HEK293T (cell line): ENCODE data around the gene HCAR1.
"Not testable (repeated sequence)": the region's sequence is repeated elsewhere in the genome, so short reads cannot be mapped to it uniquely, and the experiment has no call there.

Experiments used
- CTCF ChIA-PET: fragments of 350-600 bp; formaldehyde crosslinking; extraction: SDS; loops from one replicate; lab custom pipeline; 2021; ENCODE audit warnings: antibody characterized with exemption, inconsistent platforms; lab: Yijun Ruan, JAX
- POLR2A ChIA-PET: fragments of 350-600 bp; formaldehyde crosslinking; extraction: SDS; loops from one replicate; lab custom pipeline; 2020; ENCODE audit warnings: antibody characterized with exemption, inconsistent platforms; lab: Yijun Ruan, JAX
- DNase-seq: peaks from one replicate; pipeline ENCODE4 v3.0.0; 2012; ENCODE audit warnings: mixed read lengths; ENCODE audit errors: extremely low spot score
- ARNT ChIP-seq: fragments of 450-650 bp; IDR thresholded peaks from 2 replicates; pipeline ENCODE4 v1.6.1; 2017; ENCODE audit warnings: mild to moderate bottlenecking
- BHLHE40 ChIP-seq: fragments of 450-650 bp; IDR thresholded peaks from 2 replicates; pipeline ENCODE4 v1.6.1; 2016; ENCODE audit warnings: mild to moderate bottlenecking, moderate library complexity, borderline replicate concordance
- CTBP1 ChIP-seq: fragments of 450-650 bp; IDR thresholded peaks from 2 replicates; pipeline ENCODE4 v1.6.1; 2016; ENCODE audit warnings: borderline replicate concordance
- ELF4 ChIP-seq: fragments of 450-650 bp; IDR thresholded peaks from 2 replicates; pipeline ENCODE4 v1.6.1; 2017; ENCODE audit warnings: antibody characterized with exemption
- FOXA1 ChIP-seq: fragments of 450-650 bp; IDR thresholded peaks from 2 replicates; pipeline ENCODE4 v1.6.1; 2016; ENCODE audit warnings: mild to moderate bottlenecking
- FOXK2 ChIP-seq: fragments of 450-650 bp; IDR thresholded peaks from 2 replicates; pipeline ENCODE4 v1.6.1; 2016; ENCODE audit warnings: mild to moderate bottlenecking
- FOXM1 ChIP-seq: fragments of 450-650 bp; IDR thresholded peaks from 2 replicates; pipeline ENCODE4 v1.6.1; 2017; ENCODE audit warnings: mild to moderate bottlenecking, borderline replicate concordance
- HDGF ChIP-seq: fragments of 450-650 bp; IDR thresholded peaks from 2 replicates; pipeline ENCODE4 v1.6.1; 2017; ENCODE audit warnings: antibody characterized with exemption, borderline replicate concordance
- L3MBTL2 ChIP-seq: fragments of 450-650 bp; conservative IDR thresholded peaks from 2 replicates; pipeline ENCODE4 v1.6.1; 2016; ENCODE audit warnings: mild to moderate bottlenecking
- LEF1 ChIP-seq: fragments of 450-650 bp; IDR thresholded peaks from 2 replicates; pipeline ENCODE4 v1.6.1; 2017; ENCODE audit warnings: mild to moderate bottlenecking, borderline replicate concordance
- NFRKB ChIP-seq: fragments of 450-650 bp; IDR thresholded peaks from 2 replicates; pipeline ENCODE4 v1.6.1; 2016; ENCODE audit warnings: mild to moderate bottlenecking, moderate library complexity
- PKNOX1 ChIP-seq: fragments of 450-650 bp; IDR thresholded peaks from 2 replicates; pipeline ENCODE4 v1.6.1; 2016
- SP1 ChIP-seq: fragments of 450-650 bp; IDR thresholded peaks from 2 replicates; pipeline ENCODE4 v1.6.1; 2017
- SUZ12 ChIP-seq: fragments of 450-650 bp; IDR thresholded peaks from 2 replicates; pipeline ENCODE4 v1.6.1; 2016; ENCODE audit warnings: mild to moderate bottlenecking
- TARDBP ChIP-seq: fragments of 450-650 bp; IDR thresholded peaks from 2 replicates; pipeline ENCODE4 v1.6.1; 2016
- ZNF384 ChIP-seq: fragments of 450-650 bp; IDR thresholded peaks from 2 replicates; pipeline ENCODE4 v1.6.1; 2016

The HCAR1 gene

GRCh38 chr12:122730215-122731014, at the start of gene HCAR1:
HCAR1 (minus strand) TSS chr12:122730844; CDS start chr12:122730339, 505 bp downstream.
- DNase-seq: no peak
- TF ChIP-seq ELF4: no peak
- no peak for TF ChIP-seq LEF1
- TF ChIP-seq TARDBP: no peak
- no peak for TF ChIP-seq HDGF
- no peak for TF ChIP-seq CTBP1
- TF ChIP-seq ZNF384: no peak
- TF ChIP-seq FOXK2: no peak
- TF ChIP-seq FOXM1: no peak
- TF ChIP-seq FOXA1: no peak
- no peak for TF ChIP-seq ARNT
- no peak for TF ChIP-seq NFRKB
- no peak for TF ChIP-seq BHLHE40
- no peak for TF ChIP-seq SP1
- no peak for TF ChIP-seq L3MBTL2
- ChIA-PET CTCF (no interaction called here), POLR2A (no interaction called here)

- POLR2A ChIA-PET: no interaction called here
- no peak for TF ChIP-seq BHLHE40
- TF ChIP-seq NFRKB: no peak
- no peak for TF ChIP-seq ARNT
- TF ChIP-seq SUZ12: no peak
- no peak for TF ChIP-seq PKNOX1
- TF ChIP-seq SP1: no peak
- no peak for TF ChIP-seq CTBP1
- no peak for TF ChIP-seq L3MBTL2
- no peak for TF ChIP-seq ELF4
- no peak for TF ChIP-seq FOXK2
- TF ChIP-seq FOXA1: no peak
- TF ChIP-seq HDGF: no peak
- no peak for TF ChIP-seq TARDBP
- TF ChIP-seq LEF1: no peak
- TF ChIP-seq FOXM1: no peak
- no peak for TF ChIP-seq ZNF384
- CTCF ChIA-PET: no interaction called here
- no peak for DNase-seq
Observed at GRCh38 chr12:122757568-122757967, 26.9 kb upstream of the HCAR1 start.

GRCh38 chr12:122754790-122755189, 24.1 kb upstream of the HCAR1 start:
- no peak for DNase-seq
- TF ChIP-seq SP1 (no peak), SUZ12 (no peak), L3MBTL2 (no peak), HDGF (no peak), FOXK2 (no peak), LEF1 (no peak), CTBP1 (no peak), TARDBP (no peak), PKNOX1 (no peak), ELF4 (no peak), FOXM1 (no peak), ARNT (no peak), BHLHE40 (no peak), NFRKB (no peak), FOXA1 (no peak), ZNF384 (no peak)
- POLR2A ChIA-PET: no interaction called here
- CTCF ChIA-PET: no interaction called here

- TF ChIP-seq TARDBP (no peak), SUZ12 (no peak), BHLHE40 (no peak), CTBP1 (no peak), L3MBTL2 (no peak), HDGF (no peak), ELF4 (no peak), LEF1 (no peak), SP1 (no peak)
- POLR2A ChIA-PET: interaction anchor here (1.0 to 1.1 kb wide), 3 partner anchors 8 to 353 kb away, joined by 3 to 4 read pairs (median 3); no protein-coding TSS in a partner anchor
- DNase-seq: no peak
- CTCF ChIA-PET: no interaction called here
Observed at GRCh38 chr12:122753319-122753650, 22.6 kb upstream of the HCAR1 start.

- CTCF ChIA-PET: no interaction called here
- DNase-seq: peak; percentile 97
- POLR2A ChIA-PET: interaction anchor here (0.6 to 1.1 kb wide), 4 partner anchors 9 to 352 kb away, joined by 3 to 4 read pairs (median 3); partner anchors contain the start of gene ZCCHC8
- TF ChIP-seq SP1 (peak; percentile 96), PKNOX1 (peak; percentile 64), CTBP1 (0 out of 2 replicates have a peak, but pooled peaks have one; percentile 3), BHLHE40 (no peak), ELF4 (peak; percentile 72), ARNT (0 out of 2 replicates have a peak, but pooled peaks have one; percentile 17)
Observed at GRCh38 chr12:122752464-122753318, 22.0 kb upstream of the HCAR1 start, which contains the start of gene DENR. DENR (plus strand) TSS chr12:122752824; CDS start chr12:122753702, 878 bp downstream.

GRCh38 chr12:122750781-122751515, 20.3 kb upstream of the HCAR1 start:
- CTCF ChIA-PET, DNase-seq, POLR2A ChIA-PET: not testable (repeated sequence)
